GOT3 (cell line): ENCODE data around the gene DOCK4.

Source experiments
- DNase-seq: peaks from one replicate; lab custom pipeline; 2025; ENCODE audit warnings: mixed read lengths; lab: John Stamatoyannopoulos, UW

DOCK4 gene

GRCh38 chr7:111853201-111853990, 352.8 kb downstream of the DOCK4 start:
- no peak for DNase-seq

GRCh38 chr7:111852081-111852480, 354.1 kb downstream of the DOCK4 start:
- DNase-seq, result no peak

DNA sequence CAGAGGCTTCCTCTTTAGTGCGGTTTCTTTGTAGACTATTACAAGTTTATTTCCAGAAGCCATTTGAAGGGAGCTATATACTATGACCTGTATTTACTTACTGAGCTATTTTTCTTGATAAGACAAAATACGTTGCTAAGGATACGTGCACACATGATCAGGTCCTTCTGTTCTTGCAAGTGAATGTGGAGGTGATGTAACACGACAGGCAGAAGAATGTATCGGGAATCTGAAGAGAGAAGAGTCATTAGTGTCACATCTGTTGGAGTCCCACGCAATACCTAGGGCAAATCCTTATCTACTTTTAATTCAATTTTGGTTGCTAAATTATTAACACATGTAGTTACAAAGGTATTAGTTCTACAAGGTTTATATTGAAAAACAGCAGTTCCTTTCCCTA, 359.3 kb downstream of the DOCK4 start:
- no peak for DNase-seq

- no peak for DNase-seq
Measured at GRCh38 chr7:111845853-111846252, 360.3 kb downstream of the DOCK4 start.

GRCh38 chr7:111844904-111845671, 361.1 kb downstream of the DOCK4 start:
- DNase-seq, result no peak

- no peak for DNase-seq
Measured at GRCh38 chr7:111842491-111842890, 363.7 kb downstream of the DOCK4 start.

DNA sequence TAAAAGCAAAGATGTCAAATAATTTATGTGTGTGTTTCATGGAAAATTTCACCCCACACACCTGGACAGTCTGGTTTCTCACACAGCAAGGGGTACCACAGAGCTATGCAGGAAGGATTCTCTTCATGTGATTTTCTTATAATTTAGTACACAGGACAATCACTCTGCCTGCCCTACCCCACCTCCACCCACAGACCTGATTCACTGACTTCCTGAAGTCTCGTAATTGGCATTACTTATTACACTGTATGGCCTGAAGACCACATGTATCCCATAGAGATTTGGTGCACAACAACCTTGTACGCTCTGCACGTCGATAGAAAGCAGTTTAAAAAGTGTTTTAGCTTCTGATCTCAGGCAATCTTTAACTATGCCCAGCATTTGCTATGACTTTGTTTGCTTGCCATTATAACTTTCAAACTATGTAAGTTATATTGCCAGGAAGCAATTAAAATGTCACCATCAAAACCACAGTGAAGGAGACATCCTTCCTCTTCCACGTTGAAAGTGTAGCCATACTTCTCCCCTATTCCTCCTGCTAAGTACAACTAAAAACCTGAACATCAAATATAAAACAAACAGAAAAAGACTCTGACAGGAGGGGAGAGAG, 364.5 kb downstream of the DOCK4 start:
- DNase-seq, result no peak

DNA sequence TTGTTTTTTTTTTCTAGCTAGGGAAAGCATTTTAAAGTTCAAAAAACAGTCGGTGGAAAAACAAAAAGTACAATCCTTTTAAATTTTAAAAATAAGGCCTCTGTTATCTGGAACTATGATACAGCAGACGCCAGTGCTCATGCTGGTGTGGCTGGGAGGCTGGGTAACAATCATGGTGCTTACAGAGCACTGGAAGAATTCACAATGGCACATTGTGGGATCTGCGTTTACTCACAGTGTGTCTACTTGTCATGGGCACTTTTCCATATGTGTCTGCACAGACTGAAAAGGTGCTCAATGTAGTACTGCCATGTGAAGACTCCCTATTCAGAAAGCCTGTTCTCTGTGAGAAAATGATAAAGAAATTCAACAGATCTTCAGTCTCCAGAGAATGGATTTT, 365.7 kb downstream of the DOCK4 start:
- DNase-seq, result no peak

- no peak for DNase-seq
Measured at GRCh38 chr7:111839261-111839660, 366.9 kb downstream of the DOCK4 start.

DNA sequence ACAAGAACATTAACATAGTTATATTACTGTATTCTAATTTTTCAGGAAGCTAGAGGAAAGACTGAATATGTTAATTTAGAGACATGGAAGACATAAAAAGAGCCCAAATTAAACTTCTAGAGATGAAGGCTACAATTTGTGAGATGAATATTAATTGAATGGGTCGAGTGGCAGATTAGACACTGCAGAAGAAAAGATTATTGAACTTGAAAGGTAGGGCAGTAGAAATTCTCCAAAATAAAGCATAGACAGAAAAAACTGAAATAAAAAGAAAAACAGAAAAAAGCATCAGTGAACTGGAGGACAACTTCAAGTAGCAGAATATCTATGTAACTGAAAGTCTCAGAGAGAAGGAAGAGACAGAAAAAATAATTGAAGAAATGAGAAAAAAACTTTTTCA, 369.6 kb downstream of the DOCK4 start:
- no peak for DNase-seq

DNA sequence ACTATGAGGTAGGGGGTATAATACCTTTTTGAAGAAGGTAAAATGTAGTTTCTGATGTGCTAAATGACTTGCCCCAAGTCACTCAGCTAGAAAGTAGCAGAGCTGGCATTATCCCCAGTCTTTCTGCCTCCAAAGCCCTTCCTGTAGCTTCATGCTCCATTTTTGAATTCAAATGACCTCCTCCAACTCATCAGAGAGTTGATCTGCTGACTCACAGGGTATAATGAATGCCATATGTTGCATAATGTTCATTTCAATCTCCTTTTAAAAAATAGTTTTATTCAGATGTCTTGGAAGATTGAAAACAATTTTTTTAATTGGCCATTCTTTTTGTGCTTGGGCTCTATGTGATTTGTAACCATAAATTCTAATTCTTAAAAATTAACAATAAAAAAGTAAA, 371.1 kb downstream of the DOCK4 start:
- DNase-seq, result no peak

DNA sequence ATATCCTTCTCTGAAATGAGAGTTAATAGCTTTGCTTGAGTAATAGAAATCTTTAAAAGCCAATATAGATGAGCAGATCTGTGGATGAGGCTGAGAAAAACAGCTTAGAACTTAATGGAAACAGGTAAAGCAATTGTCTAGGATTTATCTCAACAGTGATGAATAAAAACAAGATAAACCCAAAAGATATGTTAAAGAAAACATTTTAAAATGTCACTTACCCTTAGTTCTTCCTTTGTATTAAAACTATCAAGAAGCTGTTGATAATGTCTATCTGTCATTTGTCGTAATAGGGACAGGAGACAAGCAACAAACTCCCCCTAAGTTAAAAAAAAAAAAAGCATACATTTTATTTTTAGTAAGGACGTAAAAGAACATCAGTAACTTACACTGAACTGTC, 371.8 kb downstream of the DOCK4 start:
- no peak for DNase-seq

DNA sequence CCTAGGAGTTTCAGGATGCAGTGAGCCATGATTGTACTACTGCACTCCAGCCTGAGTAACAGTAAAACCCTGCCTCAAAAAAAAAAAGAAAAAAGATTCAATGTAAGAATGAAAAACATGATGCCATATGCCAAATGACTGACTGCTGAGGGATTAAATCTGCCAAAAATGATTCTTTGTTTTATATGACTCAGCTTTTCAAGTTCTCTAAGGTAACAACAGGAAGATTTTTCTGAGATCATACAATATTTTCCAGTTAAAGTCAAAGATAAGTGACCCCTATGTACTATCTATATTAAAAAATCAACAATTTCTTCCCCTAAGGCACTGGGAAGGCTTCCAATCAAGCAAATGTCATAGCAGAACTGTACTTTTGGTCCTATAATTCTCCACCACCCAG, 372.7 kb downstream of the DOCK4 start:
- no peak for DNase-seq

- no peak for DNase-seq
Measured at GRCh38 chr7:111832174-111832573, 374.0 kb downstream of the DOCK4 start.

GRCh38 chr7:111829221-111829620, 377.0 kb downstream of the DOCK4 start:
- no peak for DNase-seq

DNA sequence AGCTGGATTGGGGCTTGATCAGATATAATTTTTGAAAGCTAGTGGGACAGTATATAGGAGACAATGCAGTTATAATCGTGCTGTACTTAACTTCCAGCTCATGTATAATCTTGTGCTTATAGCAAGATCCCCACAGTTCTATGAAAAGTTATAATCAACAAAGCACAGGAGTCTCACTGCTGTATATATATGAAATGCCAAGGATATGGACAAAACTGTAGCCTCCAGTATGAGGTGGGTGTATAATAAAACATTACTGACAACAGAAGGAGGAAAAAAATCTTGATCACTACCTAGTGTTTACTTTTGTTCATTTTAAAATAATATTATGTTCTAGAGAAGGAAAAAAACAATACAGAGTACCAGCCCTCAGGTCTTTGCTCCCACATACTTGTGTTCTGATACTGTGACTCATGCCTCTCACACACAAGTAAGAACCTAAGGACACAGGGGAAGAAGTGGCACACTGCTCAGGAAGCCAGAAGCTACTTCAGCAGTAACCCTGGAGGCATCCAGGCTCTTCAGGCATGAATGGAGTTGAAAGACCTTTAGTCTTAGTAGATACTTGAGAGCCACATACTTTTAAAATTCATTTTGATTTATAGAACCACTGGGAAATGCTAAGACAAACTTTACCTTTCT, 378.2 kb downstream of the DOCK4 start:
- DNase-seq, result no peak

DNA sequence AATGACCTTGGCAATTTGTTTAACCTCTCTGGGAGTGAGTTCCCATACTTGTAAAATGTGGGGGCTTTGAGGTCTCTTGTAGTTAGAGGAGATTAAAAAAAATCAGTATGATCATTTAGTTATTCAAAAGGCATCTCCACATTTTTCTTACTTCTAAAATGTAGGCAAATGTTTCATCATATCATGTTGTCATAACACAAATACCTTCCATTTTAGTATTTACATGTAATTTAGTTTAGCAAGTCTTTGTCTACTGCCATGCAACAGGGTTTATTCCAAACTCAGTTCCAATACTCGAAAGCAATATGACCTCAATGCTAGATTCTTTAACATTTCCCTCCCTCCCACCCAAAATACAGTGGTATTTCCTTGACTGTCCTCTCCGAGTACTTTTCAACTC, 381.2 kb downstream of the DOCK4 start:
- no peak for DNase-seq

GRCh38 chr7:111823826-111824225, 382.4 kb downstream of the DOCK4 start:
- DNase-seq, result no peak

DNA sequence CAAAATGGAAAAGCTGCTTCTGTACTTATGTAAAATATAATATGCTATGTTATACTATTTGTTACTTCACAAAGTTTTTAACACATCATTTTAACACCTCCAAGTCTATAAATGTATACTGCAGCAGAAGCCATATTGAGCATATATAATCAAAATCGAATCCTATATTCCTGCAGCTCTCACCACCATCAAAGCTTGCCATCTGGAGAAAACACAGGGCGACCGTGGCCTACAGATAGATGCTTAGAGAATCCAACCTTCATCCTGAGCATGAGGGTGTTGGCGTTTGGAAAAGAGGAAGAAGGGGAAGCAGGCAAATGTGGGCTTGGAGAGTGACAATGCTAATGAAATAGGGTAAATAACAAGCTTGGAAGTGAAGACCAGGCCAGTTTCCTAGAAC, 385.2 kb downstream of the DOCK4 start:
- no peak for DNase-seq

GRCh38 chr7:111820621-111821020, 385.6 kb downstream of the DOCK4 start:
- no peak for DNase-seq

GRCh38 chr7:111820121-111820520, 386.1 kb downstream of the DOCK4 start:
- no peak for DNase-seq

GRCh38 chr7:111815354-111815753, 390.8 kb downstream of the DOCK4 start:
- DNase-seq, result no peak

GRCh38 chr7:111813306-111813705, 392.9 kb downstream of the DOCK4 start:
- no peak for DNase-seq
